ENCODE results near the gene PPFIA2.
A peak's percentile ranks its signal among the peaks of the same experiment; 100 is the strongest.

The PPFIA2 gene

GRCh38 chr12:81333812-81334211, 425.3 kb downstream of the PPFIA2 start:
- DNase-seq, result no peak

GRCh38 chr12:81332054-81332453, 427.1 kb downstream of the PPFIA2 start:
- DNase-seq, result no peak

- no peak for DNase-seq
Measured at GRCh38 chr12:81330480-81330879, 428.7 kb downstream of the PPFIA2 start.

- no peak for DNase-seq
Measured at GRCh38 chr12:81329085-81329484, 430.1 kb downstream of the PPFIA2 start.

GRCh38 chr12:81327425-81327824, 431.7 kb downstream of the PPFIA2 start:
- no peak for DNase-seq

GRCh38 chr12:81325086-81325485, 434.1 kb downstream of the PPFIA2 start:
- no peak for DNase-seq

GRCh38 chr12:81314903-81315531, 444.1 kb downstream of the PPFIA2 start:
- no peak for DNase-seq

GRCh38 chr12:81303935-81304334, 455.2 kb downstream of the PPFIA2 start:
- no peak for DNase-seq

- DNase-seq, result no peak
Measured at GRCh38 chr12:81300454-81300853, 458.7 kb downstream of the PPFIA2 start.

GRCh38 chr12:81297601-81298000, 461.5 kb downstream of the PPFIA2 start:
- no peak for DNase-seq

GRCh38 chr12:81296556-81297305, 462.4 kb downstream of the PPFIA2 start:
- DNase-seq, result no peak

GRCh38 chr12:81295251-81295650, 463.9 kb downstream of the PPFIA2 start:
- DNase-seq, result no peak

GRCh38 chr12:81294325-81295190, 464.6 kb downstream of the PPFIA2 start:
- DNase-seq, result no peak

GRCh38 chr12:81288651-81289050, 470.5 kb downstream of the PPFIA2 start:
- DNase-seq, result no peak

GRCh38 chr12:81284137-81284536, 475.0 kb downstream of the PPFIA2 start:
- DNase-seq, result no peak

GRCh38 chr12:81274637-81275529, 484.3 kb downstream of the PPFIA2 start:
- no peak for DNase-seq

GRCh38 chr12:81270385-81270784, 488.8 kb downstream of the PPFIA2 start:
- DNase-seq, result no peak

- DNase-seq, result no peak
Measured at GRCh38 chr12:81263072-81263471, 496.1 kb downstream of the PPFIA2 start.

- DNase-seq, result no peak
Measured at GRCh38 chr12:81261508-81262207, 497.5 kb downstream of the PPFIA2 start.

- no peak for DNase-seq
Measured at GRCh38 chr12:81259360-81259759, 499.8 kb downstream of the PPFIA2 start.

GRCh38 chr12:81257947-81258551, 501.1 kb downstream of the PPFIA2 start:
- DNase-seq, result peak; percentile 30

GRCh38 chr12:81255947-81256346, 503.2 kb downstream of the PPFIA2 start:
- no peak for DNase-seq

All from amniotic stem cell (primary cell).